Measurements from ENCODE around the gene MAD1L1.

MAD1L1 gene

GRCh38 chr7:2241580-2242540, 9.1 kb upstream of the MAD1L1 start, which contains the start of the genes MRM2 and NUDT1:
Gene MRM2 (minus strand): TSS chr7:2242205. CDS start chr7:2242169, 36 bp downstream.
Gene NUDT1 (plus strand): TSS chr7:2242226. CDS start chr7:2244575, 2,349 bp downstream.
- ATAC-seq = peak; percentile 94
- TF ChIP-seq TSHZ2 (CRISPR knock-in tag; IDR thresholded peaks at IDR 0.05) = no peak
- TF ChIP-seq PPARA (CRISPR knock-in tag; IDR thresholded peaks at IDR 0.05; ENCODE audit: borderline replicate concordance) = no peak
- no peak for TF ChIP-seq OSR1 (CRISPR knock-in tag; IDR thresholded peaks at IDR 0.05)
- TF ChIP-seq ZC3H10 (CRISPR knock-in tag; IDR thresholded peaks at IDR 0.05) = no peak
- TF ChIP-seq TOX (CRISPR knock-in tag; IDR thresholded peaks at IDR 0.05; ENCODE audit: borderline replicate concordance) = no peak
- no peak for TF ChIP-seq ZNF565 (CRISPR knock-in tag; conservative IDR thresholded peaks at IDR 0.05; ENCODE audit: low read depth)

GRCh38 chr7:2239242-2239641, 6.5 kb upstream of the MAD1L1 start:
- ATAC-seq = no peak
- TF ChIP-seq ARNTL (CRISPR knock-in tag; IDR thresholded peaks at IDR 0.05; ENCODE audit: borderline replicate concordance, low read depth) = no peak
- TF ChIP-seq TOX (CRISPR knock-in tag; IDR thresholded peaks at IDR 0.05; ENCODE audit: borderline replicate concordance) = no peak
- TF ChIP-seq OSR1 (CRISPR knock-in tag; IDR thresholded peaks at IDR 0.05) = no peak
- no peak for TF ChIP-seq POU6F1 (CRISPR knock-in tag; IDR thresholded peaks at IDR 0.05; ENCODE audit: borderline replicate concordance, low read depth)
- TF ChIP-seq ZNF8 (CRISPR knock-in tag; IDR thresholded peaks at IDR 0.05) = no peak
- no peak for TF ChIP-seq ESRRG (CRISPR knock-in tag; IDR thresholded peaks at IDR 0.05)
- TF ChIP-seq TSHZ2 (CRISPR knock-in tag; IDR thresholded peaks at IDR 0.05) = no peak

- TF ChIP-seq ZNF565 (CRISPR knock-in tag; conservative IDR thresholded peaks at IDR 0.05; ENCODE audit: low read depth) (no peak), ISL1 (CRISPR knock-in tag; IDR thresholded peaks at IDR 0.05) (no peak), OSR1 (CRISPR knock-in tag; IDR thresholded peaks at IDR 0.05) (no peak), CSRNP3 (CRISPR knock-in tag; IDR thresholded peaks at IDR 0.05) (no peak), TOX (CRISPR knock-in tag; IDR thresholded peaks at IDR 0.05; ENCODE audit: borderline replicate concordance) (no peak), PPARA (CRISPR knock-in tag; IDR thresholded peaks at IDR 0.05; ENCODE audit: borderline replicate concordance) (no peak), ESRRG (CRISPR knock-in tag; IDR thresholded peaks at IDR 0.05) (no peak), TSHZ2 (CRISPR knock-in tag; IDR thresholded peaks at IDR 0.05) (no peak), POU6F1 (CRISPR knock-in tag; IDR thresholded peaks at IDR 0.05; ENCODE audit: borderline replicate concordance, low read depth) (no peak), ZC3H10 (CRISPR knock-in tag; IDR thresholded peaks at IDR 0.05) (no peak), CSDC2 (CRISPR knock-in tag; IDR thresholded peaks at IDR 0.05) (no peak), RARB (CRISPR knock-in tag; IDR thresholded peaks at IDR 0.05) (no peak), ZFP3 (CRISPR knock-in tag; IDR thresholded peaks at IDR 0.05) (no peak)
These were observed 4.4 kb upstream of the MAD1L1 start for GRCh38 chr7:2237109-2237602.

More at GRCh38 chr7:2237109-2237602, 4.4 kb upstream of the MAD1L1 start:
- ATAC-seq = no peak

Data from SK-N-SH treated with all-trans-retinoic acid at 6 μM for 48 hours (cell line).